GM19043 (cell line): Measurements from ENCODE around the gene DENND1A.
"Not testable (repeated sequence)": the region's sequence is repeated elsewhere in the genome, so short reads cannot be mapped to it uniquely, and the experiment has no call there.

Source experiments
- ATAC-seq: cut with Tn5 transposase; IDR thresholded peaks from one replicate; pipeline ENCODE4 v1.9.1; 2021; ENCODE audit warnings: low read depth; ENCODE audit not compliant: unreplicated experiment

Gene DENND1A

DNA sequence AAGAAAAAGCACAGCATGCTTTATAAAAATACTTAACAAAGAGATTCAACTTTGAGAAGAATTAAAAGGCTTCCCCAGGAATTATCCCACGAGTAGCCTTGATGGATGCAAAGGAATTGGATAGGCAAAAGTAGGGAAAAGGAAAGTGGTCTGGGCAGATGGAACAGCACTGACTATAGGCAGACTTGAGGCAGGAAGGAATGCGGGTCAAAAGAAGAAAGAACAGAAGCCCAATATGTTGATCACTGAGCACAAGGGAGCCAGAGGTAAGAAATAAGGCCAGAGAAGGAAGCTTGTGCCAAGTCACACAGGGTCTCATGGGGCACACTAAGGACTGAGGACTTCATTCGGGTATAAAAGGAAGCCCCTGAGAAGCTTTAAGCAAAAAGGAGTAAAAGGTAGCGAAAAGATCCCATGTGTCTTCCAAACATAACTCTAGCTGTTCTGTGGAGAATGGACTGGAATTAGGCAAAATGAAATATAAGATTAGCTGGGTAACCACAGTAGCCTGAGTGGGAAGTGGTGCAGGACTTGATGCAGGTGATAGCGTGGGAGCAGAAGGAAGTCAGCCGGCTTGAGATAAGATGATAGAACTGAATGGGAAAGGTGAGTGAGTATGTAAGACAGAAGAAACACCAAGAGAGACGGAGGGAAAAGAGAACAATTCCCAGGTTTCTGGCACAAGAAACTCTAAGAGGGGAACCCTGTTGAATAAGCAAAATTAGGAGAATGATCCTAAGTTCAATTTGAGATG lies 106.6 kb downstream of the DENND1A start:
- no peak for ATAC-seq

DNA sequence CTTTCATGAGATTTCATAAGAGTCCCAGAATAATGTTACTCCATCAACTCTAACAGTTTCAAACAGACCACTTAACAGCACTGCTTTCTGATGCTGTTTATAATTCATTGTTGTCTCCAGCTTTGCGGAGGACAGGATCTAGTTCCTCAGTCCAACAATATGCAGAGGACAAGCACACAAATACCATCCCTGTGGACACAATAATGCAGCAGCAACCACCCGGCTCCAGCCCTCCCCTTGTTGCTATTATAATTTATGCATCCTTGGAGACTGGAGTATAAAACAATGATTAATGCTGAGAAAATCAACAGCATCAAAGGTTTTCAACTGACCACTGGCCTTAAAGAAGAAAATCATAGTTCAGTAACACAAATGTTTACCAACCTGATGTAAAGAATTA lies 108.3 kb downstream of the DENND1A start:
- ATAC-seq: no peak

DNA sequence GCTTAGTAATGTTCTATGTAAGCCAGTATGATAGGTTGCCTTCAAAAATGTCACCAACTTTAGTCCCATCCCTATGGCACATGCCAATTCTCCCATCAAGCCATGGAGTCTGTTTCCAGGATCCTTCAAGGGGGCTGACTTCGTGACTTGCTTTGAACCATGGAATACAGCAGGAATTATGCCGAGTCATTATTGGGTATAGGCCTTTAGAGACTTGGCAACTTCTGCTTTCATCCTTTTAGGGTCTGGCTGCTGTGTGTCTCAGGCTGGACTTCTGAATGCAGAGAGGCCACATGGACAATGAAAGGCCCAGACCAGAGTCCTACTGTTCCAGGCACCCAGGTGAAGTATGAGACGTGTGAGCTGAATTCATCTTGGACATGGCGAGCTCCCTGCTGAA lies 109.8 kb downstream of the DENND1A start:
- ATAC-seq: no peak

DNA sequence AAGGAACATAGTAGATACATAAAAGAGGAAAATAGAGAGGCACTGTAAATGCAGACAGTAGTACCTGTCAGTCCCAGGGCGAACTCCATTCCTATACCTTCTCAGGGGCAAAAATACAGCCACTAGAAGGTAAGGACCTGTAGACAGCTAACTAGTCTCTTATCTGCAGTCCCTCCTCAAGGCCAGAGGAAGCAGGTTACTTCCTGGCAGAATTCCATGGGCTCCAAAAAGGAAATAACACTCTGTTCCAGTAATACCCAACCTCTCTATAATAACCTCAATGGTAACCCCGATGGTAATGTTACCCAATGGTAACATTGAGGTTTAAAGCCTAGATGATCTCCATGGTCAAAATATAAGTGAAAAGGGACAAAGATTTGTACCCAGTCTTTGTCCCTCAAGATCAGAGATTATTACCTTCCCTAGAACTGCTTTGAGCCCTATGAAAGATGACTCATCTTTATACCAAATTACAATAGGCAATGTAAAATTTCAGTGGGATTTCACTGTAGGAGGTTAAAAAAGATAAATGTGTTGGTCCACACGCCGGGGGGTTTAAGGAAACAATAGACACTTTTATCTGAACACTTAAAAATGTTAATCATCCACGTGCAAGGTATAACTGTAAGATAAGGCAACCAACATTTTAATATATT lies 113.0 kb downstream of the DENND1A start:
- ATAC-seq: no peak

DNA sequence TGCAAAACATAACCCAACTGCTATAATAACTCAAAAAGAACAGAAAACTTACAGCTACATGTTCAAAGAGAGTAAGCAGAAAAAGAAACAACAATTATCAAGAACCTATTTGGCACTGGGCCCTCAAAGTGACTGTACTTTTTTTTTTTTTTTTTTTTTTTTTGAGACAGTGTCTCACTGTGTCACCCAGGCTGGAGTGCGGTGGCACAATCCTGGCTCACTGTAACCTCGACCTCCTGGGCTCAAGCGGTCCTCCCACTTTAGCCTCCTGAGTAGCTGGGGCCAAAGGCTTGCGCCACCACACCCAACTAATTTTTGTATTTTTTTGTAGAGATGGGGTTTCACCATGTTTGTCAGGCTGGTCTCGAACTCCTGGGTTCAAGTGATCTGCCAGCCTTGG lies 114.1 kb downstream of the DENND1A start:
- not testable (repeated sequence) for ATAC-seq

DNA sequence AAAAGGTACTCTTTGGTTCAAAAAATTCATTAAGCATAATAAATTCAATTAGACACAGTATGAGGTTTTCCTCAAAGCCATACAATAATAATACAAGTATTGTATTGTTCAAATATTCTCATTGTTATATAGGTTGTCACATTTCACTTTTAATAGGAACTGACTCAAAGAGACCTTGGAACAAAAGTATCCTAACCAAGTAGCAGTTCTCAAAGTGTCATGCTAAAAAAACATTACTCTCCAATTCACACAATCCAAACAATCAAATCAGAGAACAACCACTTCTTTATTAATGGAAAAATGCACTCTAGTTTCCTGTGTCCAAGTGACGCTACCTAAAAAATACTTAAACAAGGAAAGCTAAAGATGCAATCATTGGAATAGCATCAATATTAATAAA lies 115.4 kb downstream of the DENND1A start:
- no peak for ATAC-seq

DNA sequence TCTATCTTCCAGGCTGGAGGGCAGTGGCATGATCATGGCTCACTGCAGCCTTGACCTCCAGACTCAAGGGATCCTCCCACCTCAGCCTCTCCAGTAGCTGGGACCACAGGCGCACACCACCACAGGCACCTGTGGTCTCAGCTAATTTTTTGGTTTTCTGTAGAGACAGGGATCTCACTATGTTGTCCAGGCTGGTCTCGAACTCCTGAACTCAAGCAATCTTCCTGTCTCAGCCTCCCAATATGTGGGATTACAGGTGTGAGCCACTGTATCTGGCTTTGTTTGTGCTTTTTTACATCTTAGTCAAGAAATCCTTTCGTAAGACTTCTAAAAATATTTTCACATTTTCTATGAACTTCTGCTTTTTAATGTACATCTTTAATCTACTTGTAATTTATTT lies 116.9 kb downstream of the DENND1A start:
- no peak for ATAC-seq

DNA sequence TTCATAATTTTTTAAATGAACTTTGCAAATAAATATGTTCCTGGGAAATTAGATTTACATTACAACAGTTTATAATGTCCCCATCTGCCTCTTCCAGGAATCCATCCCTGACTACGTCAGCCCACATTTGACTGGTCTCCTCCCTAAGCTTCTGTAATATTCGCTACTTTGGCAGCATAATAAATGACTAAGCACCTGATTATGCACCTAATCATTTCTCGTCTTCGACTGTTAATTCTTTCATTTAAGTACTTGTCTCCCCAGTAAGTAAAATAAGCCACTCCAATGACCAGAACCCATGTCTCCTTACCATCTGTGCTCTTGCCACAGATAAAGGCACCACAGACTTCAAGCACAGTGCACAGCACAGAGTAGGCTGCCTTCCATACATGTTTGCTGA lies 122.7 kb downstream of the DENND1A start:
- ATAC-seq: no peak

DNA sequence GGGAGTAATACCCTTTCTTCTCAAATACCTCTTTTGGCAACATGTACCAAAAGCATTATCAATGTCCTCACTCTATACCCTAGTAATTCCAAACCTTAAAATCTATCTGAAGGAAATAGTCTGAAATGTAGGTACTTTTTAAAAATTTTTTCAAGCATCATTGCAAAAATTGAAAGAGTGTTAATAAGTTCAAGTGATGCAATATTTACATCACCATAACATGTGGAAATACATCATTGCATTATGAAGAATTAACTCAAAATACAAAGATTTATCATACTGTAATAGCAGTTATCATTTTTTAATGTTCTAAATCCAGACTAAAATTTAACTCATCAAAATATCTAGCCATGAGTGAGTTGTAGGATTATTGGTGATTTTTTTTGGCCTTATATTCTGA lies 123.1 kb downstream of the DENND1A start:
- no peak for ATAC-seq

DNA sequence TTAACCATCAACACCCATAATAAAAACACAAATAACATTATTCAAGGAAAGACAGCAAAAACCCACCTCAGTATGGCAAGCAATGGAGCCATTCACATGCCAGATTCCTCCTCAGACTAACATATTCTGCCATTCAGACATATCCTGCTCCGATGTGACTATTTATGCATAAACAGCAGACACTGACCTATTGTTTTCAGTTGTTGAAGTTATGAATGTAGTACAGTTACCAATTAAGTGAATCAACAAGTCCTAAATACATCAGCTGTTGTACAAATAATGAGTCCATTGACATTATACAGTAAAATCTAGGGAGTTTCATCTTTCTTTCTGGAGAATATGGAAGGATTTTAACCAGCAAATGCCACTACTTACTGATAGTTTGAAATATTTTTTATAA lies 131.7 kb downstream of the DENND1A start:
- no peak for ATAC-seq

DNA sequence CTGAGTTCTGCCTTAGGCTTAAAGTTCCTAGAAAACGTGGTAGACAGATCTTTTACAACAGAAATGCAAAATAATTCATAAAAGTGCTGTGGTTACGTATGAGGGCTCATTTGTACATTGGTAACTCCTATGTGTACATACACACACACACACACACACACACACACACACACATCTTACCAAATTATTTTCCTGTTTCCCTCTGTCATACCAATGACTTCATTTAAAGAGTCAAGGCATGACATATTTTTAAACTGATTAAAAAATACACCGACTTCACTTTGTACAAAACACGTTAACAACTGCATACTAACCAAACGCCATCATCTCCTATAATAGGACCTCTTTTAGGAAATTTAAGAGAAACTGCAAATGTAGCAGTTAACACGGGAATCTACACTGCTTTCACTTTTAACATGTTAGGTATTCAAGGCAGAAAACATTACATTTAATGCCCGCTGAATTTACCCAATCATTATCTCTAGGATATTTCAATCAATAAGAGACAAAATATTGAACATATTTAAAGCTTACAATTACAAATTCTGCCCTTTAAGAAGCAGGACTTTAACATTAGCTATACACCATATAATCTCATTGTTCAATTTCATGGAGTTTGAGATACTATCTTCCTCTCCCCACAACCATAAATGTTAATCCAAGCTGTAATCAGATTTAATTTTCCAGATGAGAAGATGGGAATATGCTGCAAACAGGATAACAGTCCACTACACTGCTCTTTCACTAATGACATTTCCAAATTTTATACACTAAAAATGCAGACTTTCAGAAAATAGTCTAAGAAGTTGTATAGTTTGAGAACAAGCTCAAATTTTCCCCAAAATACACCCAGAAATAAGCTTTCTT lies 133.1 kb downstream of the DENND1A start:
- ATAC-seq: no peak

DNA sequence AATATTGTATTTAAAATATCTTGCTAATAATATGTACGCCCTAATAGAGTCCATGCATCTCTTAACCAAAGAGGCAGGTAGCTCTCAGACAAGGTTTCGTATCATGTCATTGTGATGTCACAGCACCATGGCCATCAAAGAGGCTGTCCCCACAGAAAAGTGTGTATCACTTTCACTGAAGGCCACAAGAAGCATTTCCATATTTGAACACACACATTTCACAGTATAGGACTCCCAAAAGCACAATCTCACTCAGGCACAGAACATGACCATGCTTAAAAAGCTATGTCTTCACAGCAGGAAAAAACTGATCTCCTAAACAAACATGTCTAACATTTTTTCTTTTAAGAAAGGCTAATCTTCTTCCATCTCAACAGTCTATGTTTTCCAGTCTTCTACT lies 133.8 kb downstream of the DENND1A start:
- ATAC-seq: no peak

DNA sequence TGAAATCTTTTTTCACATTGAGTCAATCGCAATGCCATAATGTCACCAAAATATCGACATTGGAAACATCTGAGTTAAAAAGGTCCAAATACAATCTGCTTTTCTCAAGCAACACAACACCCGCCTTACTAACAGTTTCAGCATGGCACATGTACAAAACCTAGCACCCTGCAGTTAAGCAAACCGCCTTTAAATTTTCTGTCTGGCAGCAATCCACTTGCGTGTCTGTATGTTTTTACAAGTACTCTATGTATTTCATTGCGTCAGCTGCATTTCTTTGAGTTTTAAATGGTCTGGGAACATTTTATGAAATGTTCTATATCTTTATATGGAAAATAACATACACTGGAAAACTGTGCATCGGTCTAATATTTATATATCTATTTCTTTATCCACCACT lies 134.6 kb downstream of the DENND1A start:
- no peak for ATAC-seq

DNA sequence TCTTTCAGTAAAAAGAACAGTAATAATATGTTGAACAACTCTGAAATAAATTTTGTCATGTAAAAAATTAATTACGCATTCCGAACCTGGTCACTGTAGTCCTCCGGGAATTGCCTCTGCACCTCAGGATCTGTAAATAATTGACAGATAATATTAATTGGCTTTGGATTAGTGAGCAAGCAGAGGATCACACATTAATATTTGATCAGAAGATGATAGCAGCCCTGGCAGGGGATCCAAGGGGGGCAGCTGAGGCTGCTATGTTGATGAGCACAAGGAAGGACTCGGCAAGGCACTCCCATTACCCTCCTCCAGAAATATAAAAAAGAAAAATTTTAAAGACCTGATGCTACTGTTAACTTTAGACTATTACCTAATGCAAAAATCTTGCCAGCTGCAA lies 137.4 kb downstream of the DENND1A start:
- no peak for ATAC-seq

DNA sequence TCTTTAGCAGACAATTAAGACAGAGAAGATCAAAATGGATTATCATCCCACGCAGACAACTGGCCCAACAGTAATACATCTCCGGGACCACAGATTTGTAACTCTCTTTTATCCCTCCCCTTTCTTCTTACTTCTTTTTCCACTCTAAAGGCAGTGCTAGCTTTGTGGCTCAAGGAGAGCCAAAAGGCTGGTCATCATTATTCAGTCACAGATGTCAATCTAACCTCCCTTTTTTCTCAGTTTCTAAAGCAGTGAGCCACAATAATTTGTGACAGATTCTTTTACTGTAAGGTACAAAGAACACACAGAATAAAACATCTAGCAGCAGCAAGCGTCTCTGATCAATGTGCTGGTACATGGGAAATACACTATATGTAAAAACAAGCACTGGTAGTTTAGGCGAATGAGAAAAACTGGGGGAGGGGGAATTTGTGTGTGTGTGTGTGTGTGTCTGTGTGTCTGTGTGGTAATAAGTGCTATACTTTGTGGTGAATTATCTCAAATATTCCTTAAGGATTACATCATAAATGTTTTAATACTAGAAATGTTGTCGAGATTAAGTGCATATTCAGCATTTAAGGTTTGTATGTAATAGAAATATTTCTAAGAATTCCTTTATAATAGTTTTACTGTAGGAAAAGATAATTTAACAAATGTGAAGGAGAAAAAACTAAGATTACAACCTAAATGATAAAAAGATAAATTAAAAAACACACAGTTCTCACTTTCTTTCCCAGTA lies 140.2 kb downstream of the DENND1A start:
- no peak for ATAC-seq

DNA sequence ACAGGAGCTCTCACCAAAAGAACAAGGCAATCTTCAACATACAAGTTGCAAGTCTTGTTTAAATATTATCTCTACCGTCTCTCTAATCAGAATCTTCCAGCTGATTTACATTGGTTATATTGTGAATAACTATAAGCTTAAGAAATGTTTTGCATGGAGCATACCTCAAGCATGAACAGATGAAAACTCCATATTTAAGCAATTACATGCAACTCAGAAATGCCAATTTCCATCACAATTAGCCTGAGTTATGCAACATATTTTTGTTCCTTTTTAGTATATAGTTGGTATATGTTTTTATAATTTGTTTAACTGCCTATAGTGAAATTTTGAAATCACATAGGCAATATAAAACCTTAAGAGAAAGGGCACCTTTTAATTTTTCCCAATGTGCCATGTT lies 142.5 kb downstream of the DENND1A start:
- no peak for ATAC-seq

DNA sequence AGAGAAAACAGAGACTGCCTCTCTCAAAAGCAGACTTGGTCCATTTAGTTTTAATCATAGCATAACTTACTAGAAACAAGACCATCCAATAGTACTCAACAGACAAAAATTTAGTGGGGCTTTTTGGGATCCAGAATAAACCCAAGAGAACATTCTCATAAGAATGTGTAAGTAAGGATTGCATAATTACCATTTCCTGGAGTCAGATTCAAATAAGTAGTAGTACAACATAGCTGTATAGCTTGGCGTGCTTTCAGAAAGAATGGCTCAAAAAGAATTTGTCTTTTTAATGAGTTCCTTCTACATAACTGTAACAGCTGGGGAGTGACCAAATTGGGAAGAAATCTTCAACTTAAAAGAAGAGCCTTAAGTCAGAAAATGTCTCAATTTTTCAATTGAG lies 145.4 kb downstream of the DENND1A start:
- no peak for ATAC-seq

DNA sequence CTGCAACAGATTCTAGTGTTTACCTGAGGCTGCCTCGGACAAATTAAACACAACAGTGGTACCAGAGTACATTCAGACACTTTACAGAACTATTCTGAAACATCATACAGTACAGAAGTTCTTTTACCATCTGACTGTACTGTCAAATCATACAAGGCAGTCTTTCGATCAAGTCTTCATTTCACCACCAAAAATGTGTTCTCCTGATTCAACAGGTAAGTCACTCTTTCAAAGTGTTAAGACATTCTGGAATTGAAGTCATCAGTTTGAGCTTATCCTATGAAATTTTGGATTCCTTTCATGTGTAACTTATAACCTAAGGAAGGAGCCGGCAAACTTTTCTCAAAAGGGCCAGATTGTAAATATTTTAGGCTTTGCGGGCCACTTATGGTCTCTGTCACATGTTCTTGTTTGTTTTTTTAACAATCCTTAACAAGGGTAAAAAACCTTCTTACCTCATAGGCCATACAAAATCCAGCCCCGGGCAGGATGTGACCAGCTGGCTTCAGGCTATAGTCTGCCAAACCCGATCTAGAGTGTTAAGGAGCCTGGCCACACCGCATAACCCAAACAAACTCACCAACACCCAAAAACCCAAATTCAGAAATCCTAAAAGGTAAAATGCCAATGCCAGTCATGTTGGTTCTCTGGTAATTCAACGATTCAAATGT lies 151.6 kb downstream of the DENND1A start:
- ATAC-seq: no peak

DNA sequence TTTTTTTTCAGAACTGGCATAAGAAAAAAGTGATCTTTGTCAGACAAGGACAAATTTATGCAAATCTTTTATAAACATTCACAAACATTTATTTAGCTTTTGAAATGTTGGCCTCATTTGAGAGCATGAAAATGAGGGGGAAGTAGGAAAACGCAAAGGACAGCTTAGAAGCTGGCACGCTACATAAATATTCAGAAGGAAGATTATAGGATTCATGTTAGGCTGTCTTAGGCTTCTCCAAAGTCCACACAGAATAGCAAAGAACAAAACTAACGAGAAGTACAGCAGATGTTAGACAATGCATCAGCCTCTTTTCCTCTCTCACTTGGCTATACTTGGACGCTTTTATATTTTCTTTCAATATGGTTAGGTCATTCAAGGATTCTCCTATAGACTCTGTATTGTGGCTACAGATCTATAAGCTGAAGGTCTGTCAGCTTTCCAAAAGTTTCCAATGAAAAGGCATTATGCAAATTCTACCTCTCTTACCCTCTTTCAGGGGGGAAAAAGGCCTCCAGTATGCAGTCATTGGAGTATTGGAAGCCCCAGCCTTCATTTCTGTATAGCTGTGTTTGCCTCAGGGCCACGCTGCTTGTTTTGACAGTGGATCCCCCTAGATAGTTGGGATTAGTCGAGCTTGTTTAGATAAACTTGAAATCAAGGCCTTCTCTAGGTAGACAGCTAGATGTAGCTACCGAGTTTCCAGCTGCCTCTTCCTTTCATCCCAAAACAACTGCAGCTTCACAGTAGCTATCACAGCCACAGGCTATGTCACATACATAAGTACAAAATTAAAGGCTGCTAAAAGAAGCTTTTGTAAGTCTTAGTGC lies 153.0 kb downstream of the DENND1A start:
- no peak for ATAC-seq
